HepG2 (cell line): Measurements from ENCODE around the gene PRDX6. TPM values are rescaled to one million over a fixed set of nuclear protein-coding genes. Genes with fewer than 3 reads are reported as not detected.

Experiments used
- BHLHE40 ChIP-seq: IDR thresholded peaks from 2 replicates; pipeline ENCODE4 v1.6.1; 2011; ENCODE audit warnings: low read length, improper control_type of control experiment
- BRCA1 ChIP-seq: sonication (generic); formaldehyde crosslinking; IDR thresholded peaks from 2 replicates; pipeline ENCODE4 v1.4.0; 2020; ENCODE audit warnings: missing genetic modification reagents
- FOXO1 ChIP-seq: sonication (generic); formaldehyde crosslinking; IDR thresholded peaks from 2 replicates; pipeline ENCODE4 v1.4.0; 2020; ENCODE audit warnings: missing genetic modification reagents
- KLF6 ChIP-seq: IDR thresholded peaks from 2 replicates; pipeline ENCODE4 v1.8.0; 2016; ENCODE audit warnings: missing biosample characterization, missing genetic modification reagents
- MAFF ChIP-seq: IDR thresholded peaks from 2 replicates; pipeline ENCODE4 v1.6.1; 2011; ENCODE audit warnings: low read depth, low read length, improper control_type of control experiment
- MED1 ChIP-seq: sonication (generic); formaldehyde crosslinking; IDR thresholded peaks from 2 replicates; pipeline ENCODE4 v1.4.0; 2020; ENCODE audit warnings: missing genetic modification reagents
- MIER2 ChIP-seq: IDR thresholded peaks from 2 replicates; pipeline ENCODE4 v1.6.1; 2016; ENCODE audit warnings: missing biosample characterization, missing genetic modification reagents
- NFIC ChIP-seq: IDR thresholded peaks from 2 replicates; pipeline ENCODE4 v1.6.1; 2012; ENCODE audit warnings: mild to moderate bottlenecking, low read length, inconsistent platforms
- RBFOX2 ChIP-seq: fragments of 200-400 bp; formaldehyde crosslinking; IDR thresholded peaks from 2 replicates; pipeline ENCODE4 v1.6.1; 2017; ENCODE audit warnings: low read depth, mild to moderate bottlenecking, low read length
- RFX1 ChIP-seq: fragments of 450-650 bp; IDR thresholded peaks from 2 replicates; pipeline ENCODE4 v1.6.1; 2017
- RNF2 ChIP-seq: fragments of 450-650 bp; conservative IDR thresholded peaks from 2 replicates; pipeline ENCODE4 v1.6.1; 2016; ENCODE audit warnings: low read depth
- TBP ChIP-seq: sonication (generic); formaldehyde crosslinking; IDR thresholded peaks from 2 replicates; pipeline ENCODE4 v1.5.0; 2020; ENCODE audit warnings: missing genetic modification reagents
- TCF7 ChIP-seq: sonication (generic); IDR thresholded peaks from 2 replicates; pipeline ENCODE4 v1.6.1; 2016; ENCODE audit warnings: antibody characterized with exemption, low read depth
- TOE1 ChIP-seq: sonication (generic); formaldehyde crosslinking; IDR thresholded peaks from 2 replicates; pipeline ENCODE4 v1.4.0; 2020; ENCODE audit warnings: mild to moderate bottlenecking, missing genetic modification reagents
- ZFX ChIP-seq: sonication (generic); formaldehyde crosslinking; IDR thresholded peaks from 2 replicates; pipeline ENCODE4 v1.4.0; 2020; ENCODE audit warnings: mild to moderate bottlenecking, low read depth, missing genetic modification reagents, moderate library complexity
- ZNF232 ChIP-seq: sonication (generic); formaldehyde crosslinking; IDR thresholded peaks from 2 replicates; pipeline ENCODE4 v1.4.0; 2020; ENCODE audit warnings: missing genetic modification reagents, borderline replicate concordance
- ZNF430 ChIP-seq: sonication (generic); formaldehyde crosslinking; IDR thresholded peaks from 2 replicates; pipeline ENCODE4 v1.9.0; 2021; ENCODE audit warnings: mild to moderate bottlenecking, missing genetic modification reagents
- ZNF589 ChIP-seq: sonication (generic); formaldehyde crosslinking; conservative IDR thresholded peaks from 2 replicates; pipeline ENCODE4 v1.8.0; 2022; ENCODE audit warnings: mild to moderate bottlenecking, moderate library complexity, missing genetic modification reagents
- ZNF891 ChIP-seq: sonication (generic); formaldehyde crosslinking; IDR thresholded peaks from 2 replicates; pipeline ENCODE4 v1.5.0; 2020; ENCODE audit warnings: mild to moderate bottlenecking, missing genetic modification reagents
- polyA plus RNA-seq, 8 experiments: library from polyadenylated mRNA; depleted of rRNA in 3 of 8; stranded (reverse) in 7 of 8; unstranded in 1 of 8; fragments of >200 nt; fragmentation: Illumina TruSeq in 4 of 8; extraction: Trizol in 4 of 8; gene quantifications; 2 replicates each; pipeline versions ENCODE4 v1.2.1 to v1.2.3, GENCODE V29; 2011 to 2016; ENCODE audit warnings: low read depth in 4 of 8, missing spikeins in 1 of 8, mixed read lengths in 1 of 8; ENCODE audit not compliant: insufficient read depth in 1 of 8
- total RNA-seq, 5 experiments: library from RNA; depleted of rRNA; stranded (reverse); fragments of >200 nt; fragmentation: Illumina TruSeq; extraction: Trizol; gene quantifications; 2 replicates each; pipeline ENCODE4 v1.2.3, GENCODE V29; 2016; ENCODE audit warnings: low read depth in 1 of 5
- TF ChIP-seq, protein P1 (sequence below): sonication (generic); formaldehyde crosslinking; IDR thresholded peaks from one replicate; pipeline ENCODE4 v1.5.1; 2020; ENCODE audit warnings: mild to moderate bottlenecking, missing genetic modification reagents; ENCODE audit errors: not compliant biosample characterization
- TF ChIP-seq, protein P2 (sequence below): sonication (generic); formaldehyde crosslinking; IDR thresholded peaks from 2 replicates; pipeline ENCODE4 v1.5.0; 2020; ENCODE audit warnings: mild to moderate bottlenecking, low read depth, missing genetic modification reagents, borderline replicate concordance
- TF ChIP-seq, protein P3 (sequence below): sonication (generic); formaldehyde crosslinking; IDR thresholded peaks from 2 replicates; pipeline ENCODE4 v1.5.0; 2020; ENCODE audit warnings: mild to moderate bottlenecking, missing genetic modification reagents, moderate library complexity

Gene PRDX6
- total and polyA plus RNA-seq, 2 of the 13 experiments (the other 11 are each of a cell fraction or from before 2014, with no cell fraction given) = 224 to 309 TPM

DNA sequence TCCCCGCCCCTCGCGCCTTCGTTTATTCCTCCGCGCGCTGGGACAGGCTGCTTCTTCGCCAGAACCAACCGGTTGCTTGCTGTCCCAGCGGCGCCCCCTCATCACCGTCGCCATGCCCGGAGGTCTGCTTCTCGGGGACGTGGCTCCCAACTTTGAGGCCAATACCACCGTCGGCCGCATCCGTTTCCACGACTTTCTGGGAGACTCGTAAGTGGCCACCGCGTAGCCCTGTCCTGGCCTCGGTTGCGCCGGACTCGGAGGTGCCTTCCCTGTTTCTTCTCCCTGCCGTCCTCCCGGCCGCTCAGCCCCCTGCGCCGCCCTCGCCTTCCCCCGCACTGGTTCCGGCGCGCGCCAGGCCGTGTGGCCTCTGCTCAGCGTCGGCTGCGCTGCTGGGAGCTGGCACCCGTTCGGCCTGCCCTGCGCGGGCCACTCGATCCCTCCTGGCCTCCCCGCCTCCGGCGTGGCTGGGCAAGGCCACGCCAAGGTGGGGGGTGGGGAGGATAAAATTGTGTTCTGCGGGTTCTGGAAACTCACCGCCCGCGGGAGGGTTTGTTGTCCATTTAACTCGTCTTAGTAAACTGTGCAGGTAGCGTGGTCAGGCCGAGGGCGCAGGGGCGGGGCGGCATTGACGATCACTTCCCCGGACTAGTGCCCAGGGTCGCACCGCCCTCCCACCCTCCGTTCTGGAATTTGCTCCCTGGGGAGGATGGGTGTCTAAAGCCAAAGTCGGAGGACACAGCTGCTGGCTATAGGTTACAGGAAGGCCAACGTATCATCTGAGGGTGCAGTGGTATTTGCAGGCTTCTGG is at the start of gene PRDX6 (continued):
- TF ChIP-seq, protein P1, sequence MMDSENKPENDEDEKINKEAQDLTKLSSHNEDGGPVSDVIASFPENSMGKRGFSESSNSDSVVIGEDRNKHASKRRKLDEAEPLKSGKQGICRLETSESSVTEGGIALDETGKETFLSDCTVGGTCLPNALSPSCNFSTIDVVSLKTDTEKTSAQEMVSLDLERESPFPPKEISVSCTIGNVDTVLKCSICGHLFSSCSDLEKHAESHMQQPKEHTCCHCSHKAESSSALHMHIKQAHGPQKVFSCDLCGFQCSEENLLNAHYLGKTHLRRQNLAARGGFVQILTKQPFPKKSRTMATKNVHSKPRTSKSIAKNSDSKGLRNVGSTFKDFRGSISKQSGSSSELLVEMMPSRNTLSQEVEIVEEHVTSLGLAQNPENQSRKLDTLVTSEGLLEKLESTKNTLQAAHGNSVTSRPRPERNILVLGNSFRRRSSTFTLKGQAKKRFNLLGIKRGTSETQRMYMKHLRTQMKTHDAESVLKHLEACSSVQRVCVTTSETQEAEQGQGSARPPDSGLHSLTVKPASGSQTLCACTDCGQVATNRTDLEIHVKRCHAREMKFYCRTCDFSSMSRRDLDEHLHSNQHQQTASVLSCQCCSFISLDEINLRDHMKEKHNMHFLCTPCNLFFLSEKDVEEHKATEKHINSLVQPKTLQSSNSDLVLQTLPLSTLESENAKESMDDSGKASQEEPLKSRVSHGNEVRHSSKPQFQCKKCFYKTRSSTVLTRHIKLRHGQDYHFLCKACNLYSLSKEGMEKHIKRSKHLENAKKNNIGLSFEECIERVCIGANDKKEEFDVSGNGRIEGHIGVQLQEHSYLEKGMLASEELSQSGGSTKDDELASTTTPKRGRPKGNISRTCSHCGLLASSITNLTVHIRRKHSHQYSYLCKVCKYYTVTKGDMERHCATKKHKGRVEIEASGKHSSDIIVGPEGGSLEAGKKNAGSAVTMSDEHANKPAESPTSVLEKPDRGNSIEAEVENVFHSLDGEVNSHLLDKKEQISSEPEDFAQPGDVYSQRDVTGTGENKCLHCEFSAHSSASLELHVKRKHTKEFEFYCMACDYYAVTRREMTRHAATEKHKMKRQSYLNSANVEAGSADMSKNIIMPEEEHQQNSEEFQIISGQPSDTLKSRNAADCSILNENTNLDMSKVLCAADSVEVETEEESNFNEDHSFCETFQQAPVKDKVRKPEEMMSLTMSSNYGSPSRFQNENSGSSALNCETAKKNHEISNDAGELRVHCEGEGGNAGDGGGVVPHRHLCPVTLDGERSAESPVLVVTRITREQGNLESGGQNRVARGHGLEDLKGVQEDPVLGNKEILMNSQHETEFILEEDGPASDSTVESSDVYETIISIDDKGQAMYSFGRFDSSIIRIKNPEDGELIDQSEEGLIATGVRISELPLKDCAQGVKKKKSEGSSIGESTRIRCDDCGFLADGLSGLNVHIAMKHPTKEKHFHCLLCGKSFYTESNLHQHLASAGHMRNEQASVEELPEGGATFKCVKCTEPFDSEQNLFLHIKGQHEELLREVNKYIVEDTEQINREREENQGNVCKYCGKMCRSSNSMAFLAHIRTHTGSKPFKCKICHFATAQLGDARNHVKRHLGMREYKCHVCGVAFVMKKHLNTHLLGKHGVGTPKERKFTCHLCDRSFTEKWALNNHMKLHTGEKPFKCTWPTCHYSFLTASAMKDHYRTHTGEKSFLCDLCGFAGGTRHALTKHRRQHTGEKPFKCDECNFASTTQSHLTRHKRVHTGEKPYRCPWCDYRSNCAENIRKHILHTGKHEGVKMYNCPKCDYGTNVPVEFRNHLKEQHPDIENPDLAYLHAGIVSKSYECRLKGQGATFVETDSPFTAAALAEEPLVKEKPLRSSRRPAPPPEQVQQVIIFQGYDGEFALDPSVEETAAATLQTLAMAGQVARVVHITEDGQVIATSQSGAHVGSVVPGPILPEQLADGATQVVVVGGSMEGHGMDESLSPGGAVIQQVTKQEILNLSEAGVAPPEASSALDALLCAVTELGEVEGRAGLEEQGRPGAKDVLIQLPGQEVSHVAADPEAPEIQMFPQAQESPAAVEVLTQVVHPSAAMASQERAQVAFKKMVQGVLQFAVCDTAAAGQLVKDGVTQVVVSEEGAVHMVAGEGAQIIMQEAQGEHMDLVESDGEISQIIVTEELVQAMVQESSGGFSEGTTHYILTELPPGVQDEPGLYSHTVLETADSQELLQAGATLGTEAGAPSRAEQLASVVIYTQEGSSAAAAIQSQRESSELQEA (CRISPR knock-in tag) = no peak
- TF ChIP-seq, protein P2, sequence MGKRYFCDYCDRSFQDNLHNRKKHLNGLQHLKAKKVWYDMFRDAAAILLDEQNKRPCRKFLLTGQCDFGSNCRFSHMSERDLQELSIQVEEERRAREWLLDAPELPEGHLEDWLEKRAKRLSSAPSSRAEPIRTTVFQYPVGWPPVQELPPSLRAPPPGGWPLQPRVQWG (CRISPR knock-in tag) = no peak
- TF ChIP-seq RNF2 (no peak), TBP (CRISPR knock-in tag) (no peak), MIER2 (CRISPR knock-in tag) (no peak), TCF7 (no peak), FOXO1 (CRISPR knock-in tag) (peak; percentile 31; the same call in 1 of the 2 replicates), KLF6 (CRISPR knock-in tag) (peak; percentile 76), ZNF430 (CRISPR knock-in tag) (peak; percentile 74), BRCA1 (CRISPR knock-in tag) (no peak), ZFX (CRISPR knock-in tag) (peak; percentile 94), TOE1 (CRISPR knock-in tag) (no peak), ZNF589 (CRISPR knock-in tag) (no peak), RFX1 (no peak), RBFOX2 (peak; percentile 92), MED1 (CRISPR knock-in tag) (peak; percentile 34), NFIC (no peak), ZNF891 (peak; percentile 11; the same call in 1 of the 2 replicates), MAFF (no peak), ZNF232 (CRISPR knock-in tag) (no peak; the same call in 1 of the 2 replicates), BHLHE40 (no peak)
- TF ChIP-seq, protein P3, sequence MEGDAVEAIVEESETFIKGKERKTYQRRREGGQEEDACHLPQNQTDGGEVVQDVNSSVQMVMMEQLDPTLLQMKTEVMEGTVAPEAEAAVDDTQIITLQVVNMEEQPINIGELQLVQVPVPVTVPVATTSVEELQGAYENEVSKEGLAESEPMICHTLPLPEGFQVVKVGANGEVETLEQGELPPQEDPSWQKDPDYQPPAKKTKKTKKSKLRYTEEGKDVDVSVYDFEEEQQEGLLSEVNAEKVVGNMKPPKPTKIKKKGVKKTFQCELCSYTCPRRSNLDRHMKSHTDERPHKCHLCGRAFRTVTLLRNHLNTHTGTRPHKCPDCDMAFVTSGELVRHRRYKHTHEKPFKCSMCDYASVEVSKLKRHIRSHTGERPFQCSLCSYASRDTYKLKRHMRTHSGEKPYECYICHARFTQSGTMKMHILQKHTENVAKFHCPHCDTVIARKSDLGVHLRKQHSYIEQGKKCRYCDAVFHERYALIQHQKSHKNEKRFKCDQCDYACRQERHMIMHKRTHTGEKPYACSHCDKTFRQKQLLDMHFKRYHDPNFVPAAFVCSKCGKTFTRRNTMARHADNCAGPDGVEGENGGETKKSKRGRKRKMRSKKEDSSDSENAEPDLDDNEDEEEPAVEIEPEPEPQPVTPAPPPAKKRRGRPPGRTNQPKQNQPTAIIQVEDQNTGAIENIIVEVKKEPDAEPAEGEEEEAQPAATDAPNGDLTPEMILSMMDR (CRISPR knock-in tag) = 0 out of 2 replicates have a peak, but pooled peaks have one; percentile 2
